ENCODE results near the gene FAM186B.

- TF ChIP-seq CTCF (IDR thresholded peaks at IDR 0.05) (no peak), POLR2A (IDR thresholded peaks at IDR 0.05) (no peak), EP300 (IDR thresholded peaks at IDR 0.05) (no peak)
These were observed 28.4 kb upstream of the FAM186B start for GRCh38 chr12:49633703-49634345.
